Cardiac fibroblast (primary cell): ENCODE measurements around the gene MAP3K10.

Experiments used
- DNase-seq, 2 donors: peaks; one replicate each; pipeline versions ENCODE4 v3.0.0 to v3.0.0-alpha.2; 2010; ENCODE audit warnings: low read depth in 2 of 2
- H3K4me3 ChIP-seq, 2 donors: replicated peaks in 1 of 2; 1 replicate in 1 of 2; 2 replicates in 1 of 2; pipeline ENCODE4 v1.5.1; 2011; ENCODE audit warnings: low read depth in 2 of 2, low read length in 2 of 2, mild to moderate bottlenecking in 2 of 2, moderate library complexity in 1 of 2
- CTCF ChIP-seq: IDR thresholded peaks from one replicate; pipeline ENCODE4 v1.5.1; 2011; ENCODE audit warnings: low read depth, mild to moderate bottlenecking, low read length, inconsistent platforms

MAP3K10 gene

GRCh38 chr19:40193587-40193849 is 2.3 kb downstream of the MAP3K10 start:
- H3K4me3 ChIP-seq: no peak overlapping the region
- DNase-seq: peak; percentile 18
- TF ChIP-seq CTCF: no peak

DNA sequence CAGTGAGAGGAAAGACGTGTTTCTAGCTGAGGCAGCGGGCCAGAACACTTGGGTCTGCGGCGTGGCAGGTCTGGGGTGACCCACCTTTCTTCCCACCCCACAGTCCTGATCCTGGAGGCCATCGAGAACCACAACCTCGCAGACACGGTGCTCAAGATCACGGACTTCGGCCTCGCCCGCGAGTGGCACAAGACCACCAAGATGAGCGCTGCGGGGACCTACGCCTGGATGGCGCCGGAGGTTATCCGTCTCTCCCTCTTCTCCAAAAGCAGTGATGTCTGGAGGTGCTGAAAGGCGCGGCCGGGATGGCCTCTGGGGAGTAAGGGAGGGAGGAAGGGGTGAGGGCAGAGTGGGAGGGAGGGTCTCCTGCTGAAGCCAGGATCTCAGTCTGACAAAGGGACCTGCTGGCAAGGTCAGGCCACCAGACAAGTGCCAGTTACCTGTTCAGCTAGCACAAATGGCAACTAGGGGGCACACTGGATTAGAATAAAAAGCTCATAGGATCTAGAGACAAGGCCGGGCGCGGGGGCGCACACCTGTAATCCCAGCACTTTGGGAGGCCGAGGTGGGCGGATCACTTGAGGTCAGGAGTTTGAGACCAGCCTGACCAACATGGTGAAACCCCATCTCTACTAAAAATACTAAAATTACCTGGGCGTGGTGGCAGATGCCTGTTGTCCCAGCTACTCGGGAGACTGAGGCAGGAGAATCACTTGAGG is 7.2 kb downstream of the MAP3K10 start:
- DNase-seq: no peak
- TF ChIP-seq CTCF: no peak
- no peak overlapping the region for H3K4me3 ChIP-seq

DNA sequence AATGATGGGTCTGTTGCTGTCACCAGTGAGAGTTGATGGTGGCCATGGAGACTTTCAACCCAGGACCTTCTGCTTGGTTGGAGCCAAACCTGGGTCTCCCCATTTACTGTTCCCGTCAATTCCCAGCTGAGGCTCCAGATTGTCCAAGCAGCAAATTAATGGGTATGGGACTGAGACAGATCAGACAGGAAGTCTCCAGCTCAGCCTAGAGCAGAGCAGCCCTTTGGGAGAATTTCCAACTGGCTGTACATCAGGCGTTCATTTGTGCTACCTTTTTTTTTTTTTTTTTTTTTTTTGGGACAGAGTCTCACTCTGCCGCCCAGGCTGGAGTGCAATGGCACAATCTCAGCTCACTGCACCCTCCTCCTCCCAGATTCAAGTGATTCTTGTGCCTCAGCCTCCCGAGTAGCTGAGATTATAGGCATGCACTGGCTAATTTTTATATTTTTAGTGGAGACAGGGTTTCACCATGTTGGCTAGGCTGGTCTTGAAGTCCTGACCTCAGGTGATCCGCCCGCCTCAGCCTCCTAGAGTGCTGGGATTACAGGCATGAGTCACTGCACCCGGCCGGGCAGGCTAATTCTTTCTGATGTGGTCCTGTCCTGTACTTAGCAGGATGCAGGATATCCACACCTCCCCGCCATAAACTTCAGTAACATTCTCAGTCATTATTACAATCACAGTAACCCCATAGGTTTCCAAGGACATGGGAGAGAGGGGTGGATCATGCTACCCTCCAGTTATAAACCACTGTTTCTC is 9.3 kb downstream of the MAP3K10 start:
- TF ChIP-seq CTCF: no peak

GRCh38 chr19:40204381-40204780 is 13.2 kb downstream of the MAP3K10 start:
- no peak for TF ChIP-seq CTCF
- no peak overlapping the region for H3K4me3 ChIP-seq
- no peak for DNase-seq

More for the DNA sequence above, 9.3 kb downstream of the MAP3K10 start:
- DNase-seq: no peak
- H3K4me3 ChIP-seq: no peak overlapping the region

GRCh38 chr19:40205760-40206159 is 14.5 kb downstream of the MAP3K10 start:
- H3K4me3 ChIP-seq: no peak overlapping the region
- no peak for TF ChIP-seq CTCF
- no peak for DNase-seq

DNA sequence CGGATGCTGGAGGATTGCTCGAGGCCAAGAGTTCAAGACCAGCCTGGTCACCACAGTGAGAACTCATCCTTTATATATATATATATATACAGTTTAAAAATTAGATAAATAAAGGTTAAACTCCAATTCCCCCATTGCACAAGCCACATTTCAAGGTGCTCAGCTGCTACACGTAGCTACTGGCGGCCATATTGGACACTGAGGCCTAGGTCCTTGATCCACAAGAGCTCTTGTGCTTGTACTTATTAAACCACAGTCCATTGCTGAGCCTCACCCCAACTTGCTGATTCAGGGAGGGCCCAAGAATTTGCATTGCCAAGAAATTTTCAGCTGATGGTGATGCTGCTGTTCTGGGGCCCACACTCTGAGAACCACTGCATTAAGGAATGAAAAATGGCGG is 17.4 kb downstream of the MAP3K10 start:
- TF ChIP-seq CTCF: no peak
- DNase-seq: no peak
- no peak overlapping the region for H3K4me3 ChIP-seq
